Activated T-helper 2 cell treated with anti-CD3 and anti-CD28 coated beads, Interferon-gamma antibody, Interleukin-2, Interleukin-4, amounts not matched to agents 10 μg/mL and 5 μg/mL and 100 μg/mL, durations not matched to agents 14 hours and 24 hours and 36 hours (primary cell): ENCODE measurements around the gene FIGLA. TPM values are rescaled to one million over a fixed set of nuclear protein-coding genes. Genes with fewer than 3 reads are reported as not detected.

Experiments
- DNase-seq: peaks from one replicate; pipeline ENCODE4 v3.0.0; 2021; ENCODE audit warnings: low spot score
- H3K27ac Mint-ChIP-seq: one replicate; pipeline ENCODE4 v1.8.0; 2021; ENCODE audit warnings: mixed read lengths
- H3K27me3 Mint-ChIP-seq: one replicate; pipeline ENCODE4 v1.8.0; 2021; ENCODE audit warnings: low read depth, mixed read lengths
- H3K36me3 Mint-ChIP-seq: one replicate; pipeline ENCODE4 v1.8.0; 2021; ENCODE audit warnings: low read depth, mixed read lengths
- H3K4me1 Mint-ChIP-seq: one replicate; pipeline ENCODE4 v1.8.0; 2021; ENCODE audit warnings: low read depth, mixed read lengths
- H3K4me3 Mint-ChIP-seq: one replicate; pipeline ENCODE4 v1.8.0; 2021; ENCODE audit warnings: low read depth, mild to moderate bottlenecking, moderate library complexity, mixed read lengths
- H3K9me3 Mint-ChIP-seq: one replicate; pipeline ENCODE4 v1.8.0; 2021; ENCODE audit warnings: mixed read lengths
- intact Hi-C: fragments of 100-400 bp; cut with micrococcal nuclease; formaldehyde crosslinking; loops from one replicate; pipeline ENCODE4 v1.15.1; 2023
- total RNA-seq: library from RNA; stranded (reverse); gene quantifications from 2 replicates; pipeline ENCODE4 v1.2.3, GENCODE V29; 2022

The FIGLA gene
- total RNA-seq, 1 donor from 2014 or later, result not detected

GRCh38 chr2:70759446-70759845 lies 31.0 kb downstream of the FIGLA start:
- Mint-ChIP-seq H3K4me3 (no peak overlapping the region), H3K9me3 (no peaks in the 10 kb centered on the region), H3K27ac (no peak overlapping the region), H3K4me1 (no peaks in the 10 kb centered on the region), H3K27me3 (peaks cover 20% of the 10 kb centered on the region), H3K36me3 (no peaks in the 10 kb centered on the region)
- no peak for DNase-seq
- intact Hi-C loops, result no loop called here

GRCh38 chr2:70757966-70758365 lies 32.5 kb downstream of the FIGLA start:
- Mint-ChIP-seq H3K9me3 (no peaks in the 10 kb centered on the region), H3K36me3 (no peaks in the 10 kb centered on the region), H3K4me1 (no peaks in the 10 kb centered on the region), H3K4me3 (no peak overlapping the region), H3K27me3 (peaks cover 16% of the 10 kb centered on the region), H3K27ac (no peak overlapping the region)
- no peak for DNase-seq
- intact Hi-C loops, result no loop called here

GRCh38 chr2:70757360-70757759 lies 33.1 kb downstream of the FIGLA start:
- Mint-ChIP-seq H3K4me3 (no peak overlapping the region), H3K4me1 (no peaks in the 10 kb centered on the region), H3K9me3 (no peaks in the 10 kb centered on the region), H3K36me3 (no peaks in the 10 kb centered on the region), H3K27me3 (peaks cover 16% of the 10 kb centered on the region), H3K27ac (no peak overlapping the region)
- intact Hi-C loops, result no loop called here
- no peak for DNase-seq

DNA sequence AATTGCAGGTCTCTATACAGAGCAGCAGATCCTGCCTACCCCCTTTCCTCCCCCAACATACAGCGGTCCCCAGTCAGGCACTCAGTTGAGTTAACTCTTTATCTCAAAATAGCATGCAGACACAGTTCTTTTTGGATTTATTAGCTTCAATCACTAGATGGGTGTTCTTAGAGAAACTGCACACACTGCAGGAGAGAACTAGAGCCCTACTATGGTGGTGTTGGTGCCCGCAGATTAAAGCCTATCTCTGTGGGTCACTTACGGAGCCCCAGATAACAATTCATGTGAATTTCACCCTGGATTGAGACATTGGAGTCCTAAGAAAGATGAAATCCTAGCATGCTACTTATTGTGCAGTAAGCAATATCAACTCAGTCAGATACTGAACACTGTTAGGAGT lies 34.3 kb downstream of the FIGLA start:
- H3K27ac Mint-ChIP-seq, result no peak overlapping the region
- peaks cover 14% of the 10 kb centered on the region for H3K27me3 Mint-ChIP-seq
- no peak for DNase-seq
- intact Hi-C loops, result no loop called here
- H3K4me3 Mint-ChIP-seq, result no peak overlapping the region
- no peaks in the 10 kb centered on the region for H3K36me3 Mint-ChIP-seq
- no peaks in the 10 kb centered on the region for H3K4me1 Mint-ChIP-seq
- no peaks in the 10 kb centered on the region for H3K9me3 Mint-ChIP-seq

- intact Hi-C loops, result no loop called here
- no peak overlapping the region for H3K27ac Mint-ChIP-seq
- no peak for DNase-seq
- no peaks in the 10 kb centered on the region for H3K4me1 Mint-ChIP-seq
- H3K9me3 Mint-ChIP-seq, result no peaks in the 10 kb centered on the region
- no peak overlapping the region for H3K4me3 Mint-ChIP-seq
- peaks cover 13% of the 10 kb centered on the region for H3K27me3 Mint-ChIP-seq
- no peaks in the 10 kb centered on the region for H3K36me3 Mint-ChIP-seq
These were observed 36.5 kb downstream of the FIGLA start for GRCh38 chr2:70753902-70754301.

DNA sequence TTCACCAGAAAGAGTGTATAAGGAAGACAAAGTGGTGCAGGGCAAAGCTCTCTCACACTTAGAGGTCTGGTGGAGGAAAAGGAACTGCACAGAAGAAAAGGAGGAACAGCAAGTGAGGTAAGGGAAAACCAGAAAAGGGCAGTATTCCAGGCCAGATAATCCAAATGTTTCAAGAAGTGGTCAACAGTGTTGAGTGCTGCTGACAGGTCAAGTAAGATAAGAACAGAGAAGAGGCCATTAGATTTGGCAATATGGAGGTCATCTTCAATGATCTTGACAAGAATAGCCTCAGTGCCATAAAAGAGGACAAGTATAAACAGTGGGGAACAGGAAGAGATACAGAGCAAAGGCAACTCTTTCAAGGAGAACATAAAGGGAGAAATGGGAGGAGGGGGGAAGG lies 37.4 kb downstream of the FIGLA start:
- Mint-ChIP-seq H3K4me3 (no peak overlapping the region), H3K9me3 (no peaks in the 10 kb centered on the region), H3K27me3 (peaks cover 10% of the 10 kb centered on the region), H3K36me3 (no peaks in the 10 kb centered on the region), H3K27ac (no peak overlapping the region), H3K4me1 (no peaks in the 10 kb centered on the region)
- no peak for DNase-seq
- intact Hi-C loops, result no loop called here

- H3K27me3 Mint-ChIP-seq, result peaks cover 8% of the 10 kb centered on the region
- H3K27ac Mint-ChIP-seq, result no peak overlapping the region
- intact Hi-C loops, result no loop called here
- peaks cover 2% of the 10 kb centered on the region for H3K9me3 Mint-ChIP-seq
- no peaks in the 10 kb centered on the region for H3K36me3 Mint-ChIP-seq
- no peak overlapping the region for H3K4me3 Mint-ChIP-seq
- no peak for DNase-seq
- H3K4me1 Mint-ChIP-seq, result no peaks in the 10 kb centered on the region
These were observed 38.0 kb downstream of the FIGLA start for GRCh38 chr2:70752396-70752795.

DNA sequence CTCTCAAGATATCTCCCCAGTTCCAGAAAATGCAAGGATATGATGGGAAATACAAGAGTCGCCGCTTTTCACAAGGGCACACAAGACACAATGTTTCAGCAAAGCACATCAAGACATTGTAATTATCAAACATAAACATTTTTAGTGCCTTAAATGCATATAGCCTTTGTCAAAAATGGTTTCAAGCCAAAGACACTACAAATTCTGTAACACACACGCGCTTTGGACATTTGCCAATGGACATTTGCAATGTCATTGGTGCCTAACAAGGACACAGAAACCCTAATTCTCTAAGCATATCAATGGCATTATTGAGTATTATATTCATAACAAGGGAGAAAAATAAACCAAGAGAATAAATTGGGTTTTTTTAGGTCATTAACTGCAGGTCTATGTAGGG lies 38.6 kb downstream of the FIGLA start:
- Mint-ChIP-seq H3K36me3 (no peaks in the 10 kb centered on the region), H3K27ac (no peak overlapping the region), H3K4me3 (no peak overlapping the region), H3K9me3 (peaks cover 4% of the 10 kb centered on the region), H3K27me3 (peaks cover 7% of the 10 kb centered on the region), H3K4me1 (no peaks in the 10 kb centered on the region)
- no peak for DNase-seq
- intact Hi-C loops, result no loop called here

- Mint-ChIP-seq H3K4me1 (no peaks in the 10 kb centered on the region), H3K36me3 (no peaks in the 10 kb centered on the region), H3K9me3 (peaks cover 4% of the 10 kb centered on the region), H3K27ac (no peak overlapping the region), H3K27me3 (peaks cover 4% of the 10 kb centered on the region), H3K4me3 (no peak overlapping the region)
- no peak for DNase-seq
- intact Hi-C loops, result no loop called here
These were observed 40.1 kb downstream of the FIGLA start for GRCh38 chr2:70750320-70750719.

GRCh38 chr2:70748002-70748784 lies 42.2 kb downstream of the FIGLA start:
- no peaks in the 10 kb centered on the region for H3K4me1 Mint-ChIP-seq
- H3K9me3 Mint-ChIP-seq, result peaks cover 4% of the 10 kb centered on the region
- peaks cover 4% of the 10 kb centered on the region for H3K27me3 Mint-ChIP-seq
- no peaks in the 10 kb centered on the region for H3K36me3 Mint-ChIP-seq
- DNase-seq, result no peak
- no peak overlapping the region for H3K4me3 Mint-ChIP-seq
- H3K27ac Mint-ChIP-seq, result no peak overlapping the region
- intact Hi-C loops, result no loop called here

GRCh38 chr2:70747284-70747683 lies 43.2 kb downstream of the FIGLA start:
- H3K4me3 Mint-ChIP-seq, result no peak overlapping the region
- peaks cover 4% of the 10 kb centered on the region for H3K9me3 Mint-ChIP-seq
- H3K4me1 Mint-ChIP-seq, result no peaks in the 10 kb centered on the region
- intact Hi-C loops, result no loop called here
- peaks cover 4% of the 10 kb centered on the region for H3K27me3 Mint-ChIP-seq
- DNase-seq, result no peak
- H3K27ac Mint-ChIP-seq, result no peak overlapping the region
- no peaks in the 10 kb centered on the region for H3K36me3 Mint-ChIP-seq

GRCh38 chr2:70746094-70746974 lies 44.1 kb downstream of the FIGLA start:
- H3K4me1 Mint-ChIP-seq, result no peaks in the 10 kb centered on the region
- H3K27me3 Mint-ChIP-seq, result peaks cover 4% of the 10 kb centered on the region
- no peak overlapping the region for H3K27ac Mint-ChIP-seq
- H3K36me3 Mint-ChIP-seq, result no peaks in the 10 kb centered on the region
- intact Hi-C loops, result no loop called here
- peaks cover 4% of the 10 kb centered on the region for H3K9me3 Mint-ChIP-seq
- H3K4me3 Mint-ChIP-seq, result no peak overlapping the region
- no peak for DNase-seq

DNA sequence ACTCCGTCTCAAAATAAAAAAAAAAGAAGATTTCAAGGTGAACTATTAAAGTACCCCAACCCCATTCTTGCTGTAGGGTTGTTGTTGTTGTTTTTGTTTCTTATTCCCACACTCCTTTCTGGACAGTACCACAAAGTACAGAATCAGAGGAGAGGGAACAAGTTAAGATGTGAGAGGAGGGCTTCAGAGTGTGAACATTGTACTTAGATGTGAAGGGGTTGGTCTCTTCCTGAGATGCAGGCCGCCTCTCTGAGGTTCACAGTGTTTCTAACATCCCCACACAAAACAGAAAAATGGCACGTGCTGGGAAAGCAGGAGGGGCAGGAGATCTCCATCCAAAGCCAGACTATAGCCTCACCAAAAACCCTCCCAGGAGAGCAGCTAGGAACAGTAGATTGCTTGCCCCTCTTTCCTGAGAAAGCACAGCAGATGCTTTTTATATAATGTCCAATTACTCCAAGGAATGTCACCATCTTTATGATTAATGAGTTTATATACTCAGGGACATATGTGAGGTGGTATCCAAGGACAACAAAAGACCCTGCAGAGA lies 45.1 kb downstream of the FIGLA start:
- Mint-ChIP-seq H3K9me3 (peaks cover 4% of the 10 kb centered on the region), H3K4me3 (no peak overlapping the region), H3K4me1 (no peaks in the 10 kb centered on the region), H3K27me3 (peaks cover 3% of the 10 kb centered on the region), H3K36me3 (no peaks in the 10 kb centered on the region), H3K27ac (no peak overlapping the region)
- intact Hi-C loops, result no loop called here
- no peak for DNase-seq
